ENCODE data around the gene TAGLN. TPM values are rescaled to one million over a fixed set of nuclear protein-coding genes. Genes with fewer than 3 reads are reported as not detected.

The TAGLN gene
- total RNA-seq, 4 donors from 2014 or later, result 190 to 216 (median 199) TPM

DNA sequence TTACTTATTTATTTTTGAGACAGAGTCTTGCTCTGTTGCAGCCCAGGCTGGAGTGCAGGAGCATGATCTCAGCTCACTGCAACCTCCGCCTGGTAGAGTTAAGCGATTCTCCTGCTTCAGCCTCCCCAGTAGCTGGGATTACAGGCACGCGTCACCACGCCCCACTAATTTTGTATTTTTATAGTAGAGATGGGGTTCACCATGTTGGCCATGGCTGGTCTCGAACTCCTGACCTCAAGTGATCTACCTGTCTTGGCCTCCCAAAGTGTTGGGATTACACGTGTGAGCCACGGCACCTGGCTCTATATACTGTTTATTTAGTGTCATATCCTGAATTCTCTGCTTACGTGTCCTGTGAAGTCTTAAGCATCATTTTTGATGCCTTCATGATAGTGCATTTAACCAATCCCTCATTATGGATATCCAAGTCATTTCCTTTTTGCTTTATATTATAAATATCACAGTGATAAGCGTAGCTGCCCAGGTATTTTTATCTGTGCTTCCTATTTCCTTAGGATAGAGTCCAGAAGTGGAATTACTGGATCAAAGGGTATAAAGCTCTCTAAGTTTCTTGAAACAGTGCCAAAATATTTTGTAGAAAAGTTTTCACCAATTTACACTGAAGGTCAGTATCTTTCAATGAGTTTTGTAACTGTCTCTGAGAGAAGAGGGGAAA, 21.5 kb upstream of the TAGLN start:
- TF ChIP-seq, protein P1, sequence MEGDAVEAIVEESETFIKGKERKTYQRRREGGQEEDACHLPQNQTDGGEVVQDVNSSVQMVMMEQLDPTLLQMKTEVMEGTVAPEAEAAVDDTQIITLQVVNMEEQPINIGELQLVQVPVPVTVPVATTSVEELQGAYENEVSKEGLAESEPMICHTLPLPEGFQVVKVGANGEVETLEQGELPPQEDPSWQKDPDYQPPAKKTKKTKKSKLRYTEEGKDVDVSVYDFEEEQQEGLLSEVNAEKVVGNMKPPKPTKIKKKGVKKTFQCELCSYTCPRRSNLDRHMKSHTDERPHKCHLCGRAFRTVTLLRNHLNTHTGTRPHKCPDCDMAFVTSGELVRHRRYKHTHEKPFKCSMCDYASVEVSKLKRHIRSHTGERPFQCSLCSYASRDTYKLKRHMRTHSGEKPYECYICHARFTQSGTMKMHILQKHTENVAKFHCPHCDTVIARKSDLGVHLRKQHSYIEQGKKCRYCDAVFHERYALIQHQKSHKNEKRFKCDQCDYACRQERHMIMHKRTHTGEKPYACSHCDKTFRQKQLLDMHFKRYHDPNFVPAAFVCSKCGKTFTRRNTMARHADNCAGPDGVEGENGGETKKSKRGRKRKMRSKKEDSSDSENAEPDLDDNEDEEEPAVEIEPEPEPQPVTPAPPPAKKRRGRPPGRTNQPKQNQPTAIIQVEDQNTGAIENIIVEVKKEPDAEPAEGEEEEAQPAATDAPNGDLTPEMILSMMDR (IDR thresholded peaks at IDR 0.05), result no peak
- TF ChIP-seq EP300 (IDR thresholded peaks at IDR 0.05) (no peak), POLR2AphosphoS5 (IDR thresholded peaks at IDR 0.05) (no peak)
- Histone ChIP-seq H3K4me3 (peak overlapping the region; percentile 79), H3K4me1 (peaks cover 37% of the 10 kb centered on the region), H3K36me3 (no peaks in the 10 kb centered on the region), H3K27ac (no peak overlapping the region), H3K9me3 (no peaks in the 10 kb centered on the region), H3K27me3 (no peaks in the 10 kb centered on the region)
- 81% methylated on average over 10 of the region's 10 CpGs for WGBS
- peak in 1 of 2 donors; percentile 31 for DNase-seq (ENCODE audit: low spot score in 2 of 2)

DNA sequence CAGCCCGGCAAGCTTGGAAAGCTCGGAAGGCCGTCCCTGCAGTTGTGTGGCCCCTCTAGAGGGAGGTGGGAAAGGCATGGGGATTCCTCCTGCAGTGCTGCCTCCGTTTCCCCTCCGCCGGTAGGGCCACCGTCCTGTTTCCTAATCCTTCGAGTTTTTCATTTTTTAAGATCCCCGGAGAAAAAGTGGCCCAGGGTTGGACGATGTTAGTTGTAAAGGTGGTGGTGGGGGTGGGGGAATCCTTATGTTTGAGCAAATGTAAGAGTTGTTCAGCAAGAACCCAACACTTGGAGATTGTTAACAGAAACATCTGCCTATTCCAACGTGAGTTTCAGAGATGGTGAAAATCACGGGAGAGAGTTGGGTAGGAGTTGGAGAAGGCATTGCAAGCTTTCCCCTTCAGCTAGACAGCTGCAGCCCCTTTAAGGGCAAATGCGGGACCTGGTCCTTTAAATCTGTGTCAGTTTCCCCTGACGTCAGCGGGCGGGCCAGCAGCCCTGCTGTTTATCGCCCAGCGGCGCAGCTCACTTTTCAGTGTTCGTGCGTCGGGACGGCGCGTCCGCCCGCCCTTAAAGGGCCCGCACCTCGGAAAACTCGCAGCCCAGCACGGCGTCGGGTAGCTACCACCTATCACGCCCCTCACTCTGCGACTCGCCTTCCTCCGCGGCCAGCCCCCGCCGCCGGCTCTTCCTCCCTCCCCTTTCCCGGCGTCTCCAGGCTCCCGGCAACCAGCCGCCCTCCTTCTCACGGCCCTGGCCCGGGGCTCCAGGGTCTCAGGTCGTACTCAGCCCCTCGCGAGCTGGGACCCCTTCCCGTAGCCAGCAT, 20.7 kb upstream of the TAGLN start, which contains the start of gene SIDT2:
Gene SIDT2 (plus strand): TSS at position 534 of the 825 bp plus-strand sequence. CDS start 521 bp downstream, outside the sequence.
- Histone ChIP-seq H3K9me3 (no peaks in the 10 kb centered on the region), H3K36me3 (no peaks in the 10 kb centered on the region), H3K4me1 (peaks cover 39% of the 10 kb centered on the region), H3K27ac (peak within 1 kb of the TSS; percentile 89), H3K4me3 (peak within 1 kb of the TSS; percentile 79), H3K27me3 (no peaks in the 10 kb centered on the region)
- DNase-seq (ENCODE audit: low spot score in 2 of 2), result peak; percentile 95 to 96
- TF ChIP-seq, protein P1 (IDR thresholded peaks at IDR 0.05), result no peak
- peak; percentile 23 to 78 for TF ChIP-seq POLR2A (IDR thresholded peaks at IDR 0.05)
- TF ChIP-seq EP300 (IDR thresholded peaks at IDR 0.05), result no peak
- peak; percentile 50 to 87 (median 80) for TF ChIP-seq POLR2AphosphoS5 (IDR thresholded peaks at IDR 0.05)
- 3% methylated on average over 27 of the region's 51 CpGs for WGBS

DNA sequence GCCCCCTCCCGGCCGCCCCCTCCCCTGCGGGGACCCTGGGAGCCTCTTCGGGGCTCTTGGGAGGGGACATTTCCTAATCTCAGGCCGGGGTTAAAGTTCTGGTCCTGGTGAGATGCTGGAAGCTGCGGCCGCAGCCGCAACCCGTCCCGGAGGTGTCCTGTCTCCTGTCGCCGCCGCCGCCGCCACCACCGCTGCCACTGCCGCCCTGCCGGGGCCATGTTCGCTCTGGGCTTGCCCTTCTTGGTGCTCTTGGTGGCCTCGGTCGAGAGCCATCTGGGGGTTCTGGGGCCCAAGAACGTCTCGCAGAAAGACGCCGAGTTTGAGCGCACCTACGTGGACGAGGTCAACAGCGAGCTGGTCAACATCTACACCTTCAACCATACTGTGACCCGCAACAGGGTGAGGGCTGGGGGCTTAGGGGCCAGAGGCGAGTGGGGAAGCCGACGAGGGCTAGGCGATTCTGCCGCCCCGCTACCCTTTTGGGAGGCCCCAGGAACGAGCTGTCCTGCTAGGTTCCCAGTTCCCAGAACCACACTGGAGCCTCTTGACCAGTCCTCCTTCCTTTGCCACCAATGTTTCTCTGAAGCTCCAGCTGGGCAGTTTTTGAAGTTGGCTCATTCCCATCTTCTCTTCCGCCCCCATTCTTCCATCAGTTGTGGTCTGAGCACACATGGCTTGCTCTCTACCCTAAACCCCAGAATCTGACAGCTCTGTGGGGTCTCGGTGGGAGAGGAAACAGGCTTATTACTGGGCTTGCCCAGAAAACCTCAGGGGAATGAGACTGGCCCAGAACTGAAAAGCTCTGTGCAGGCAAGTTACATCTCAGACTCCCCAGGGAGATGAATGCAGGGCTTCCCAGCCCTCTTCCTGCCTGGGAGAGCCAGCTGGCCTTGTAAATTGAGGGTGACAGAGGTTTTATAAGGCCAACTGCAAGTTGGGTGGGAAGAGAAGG, 19.8 kb upstream of the TAGLN start:
- TF ChIP-seq, protein P1 (IDR thresholded peaks at IDR 0.05), result no peak
- TF ChIP-seq EP300 (IDR thresholded peaks at IDR 0.05), result no peak
- 6% methylated on average over 10 of the region's 39 CpGs for WGBS
- Histone ChIP-seq H3K4me3 (peak overlapping the region; percentile 79), H3K9me3 (no peaks in the 10 kb centered on the region), H3K4me1 (peaks cover 44% of the 10 kb centered on the region), H3K36me3 (peaks cover 5% of the 10 kb centered on the region), H3K27me3 (no peaks in the 10 kb centered on the region), H3K27ac (peak overlapping the region; percentile 89)
- peak; percentile 76 to 88 for DNase-seq (ENCODE audit: low spot score in 2 of 2)

DNA sequence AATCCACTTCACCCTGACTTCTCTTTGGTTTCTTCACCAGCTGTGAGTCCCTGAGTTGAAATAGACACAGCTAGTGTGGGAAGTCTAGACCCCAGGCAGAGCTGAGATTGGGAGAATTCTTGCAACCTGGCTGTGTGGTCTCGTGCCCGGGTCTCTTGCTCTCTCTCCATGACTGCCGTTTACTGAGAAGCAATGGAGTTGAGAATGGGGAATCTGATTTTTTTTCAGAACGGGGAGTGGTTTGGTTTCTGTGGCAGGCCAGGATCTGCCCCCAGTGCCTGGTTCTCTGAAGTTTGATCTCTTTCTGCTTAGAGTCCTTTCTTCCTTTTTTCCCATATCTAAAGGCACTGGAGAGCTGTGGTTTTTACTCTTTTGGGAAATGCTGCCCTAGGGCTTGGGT, 19.1 kb upstream of the TAGLN start:
- H3K4me1 ChIP-seq, result peaks cover 44% of the 10 kb centered on the region
- 12% methylated on average over 4 of the region's 4 CpGs for WGBS
- DNase-seq (ENCODE audit: low spot score in 2 of 2), result peak in 1 of 2 donors; percentile 31

More for the DNA sequence above, 19.1 kb upstream of the TAGLN start:
- Histone ChIP-seq H3K27ac (peak overlapping the region; percentile 89), H3K4me3 (peak overlapping the region; percentile 79), H3K27me3 (no peaks in the 10 kb centered on the region), H3K9me3 (no peaks in the 10 kb centered on the region), H3K36me3 (peaks cover 5% of the 10 kb centered on the region)
- no peak for TF ChIP-seq EP300 (IDR thresholded peaks at IDR 0.05)
- TF ChIP-seq, protein P1 (IDR thresholded peaks at IDR 0.05), result no peak
- no peak for TF ChIP-seq POLR2AphosphoS5 (IDR thresholded peaks at IDR 0.05)
- TF ChIP-seq POLR2A (IDR thresholded peaks at IDR 0.05), result no peak

All from suprapubic skin (tissue), 4 donors.